K562 (cell line): ENCODE measurements around the gene NUDT22.

ENCODE experiments used
- CC2D1A ChIP-seq: fragments of 450-650 bp; IDR thresholded peaks from 2 replicates; pipeline ENCODE4 v1.6.1; 2017; ENCODE audit warnings: mild to moderate bottlenecking
- CTCF ChIP-seq, 3 experiments: IDR thresholded peaks in 2 of 3; conservative IDR thresholded peaks in 1 of 3; 2 replicates each; pipeline ENCODE4 v1.5.1; 2011 to 2012; ENCODE audit warnings: low read length in 3 of 3, mild to moderate bottlenecking in 3 of 3, control low read depth in 2 of 3, improper control_type of control experiment in 1 of 3, inconsistent platforms in 1 of 3, low read depth in 1 of 3, mixed read lengths in 1 of 3, moderate library complexity in 1 of 3; ENCODE audit not compliant: insufficient read depth in 2 of 3
- DIDO1 ChIP-seq: fragments of 450-650 bp; IDR thresholded peaks from 2 replicates; pipeline ENCODE4 v1.6.1; 2016; ENCODE audit warnings: low read depth, missing biosample characterization, missing genetic modification characterization
- ELF4 ChIP-seq: fragments of 450-650 bp; formaldehyde crosslinking; IDR thresholded peaks from 2 replicates; pipeline ENCODE4 v1.4.0; 2022; ENCODE audit warnings: missing genetic modification characterization
- MAX ChIP-seq: sonication (generic); formaldehyde crosslinking; IDR thresholded peaks from 2 replicates; pipeline ENCODE4 v1.9.0; 2022; ENCODE audit warnings: mild to moderate bottlenecking, missing genetic modification reagents
- NFRKB ChIP-seq: fragments of 450-650 bp; IDR thresholded peaks from 2 replicates; pipeline ENCODE4 v1.6.1; 2016; ENCODE audit warnings: low read depth
- POLR2A ChIP-seq: fragments of 450-650 bp; conservative IDR thresholded peaks from 2 replicates; pipeline ENCODE4 v1.6.1; 2016
- ZBTB11 ChIP-seq, 3 experiments: fragments of 200-800 bp in 1 of 3; fragments of 250-450 bp in 1 of 3; fragments of 450-650 bp in 1 of 3; sonication (Bioruptor Pico) in 1 of 3; sonication (Bioruptor generic) in 1 of 3; formaldehyde crosslinking in 1 of 3; IDR thresholded peaks; 2 replicates each; pipeline versions ENCODE4 v1.6.1 to v1.8.0; 2016 to 2022; ENCODE audit warnings: mild to moderate bottlenecking in 2 of 3, missing genetic modification characterization in 2 of 3, missing compliant biosample characterization in 1 of 3, moderate library complexity in 1 of 3
- ZBTB40 ChIP-seq, 2 experiments: fragments of 450-650 bp in 1 of 2; sonication (generic) in 1 of 2; formaldehyde crosslinking in 1 of 2; IDR thresholded peaks; 2 replicates each; pipeline versions ENCODE4 v1.7.1 to v1.9.0; 2016 to 2022; ENCODE audit warnings: inconsistent platforms in 1 of 2, mild to moderate bottlenecking in 1 of 2, missing genetic modification reagents in 1 of 2
- ZNF512 ChIP-seq: IDR thresholded peaks from 2 replicates; pipeline ENCODE4 v1.6.1; 2016; ENCODE audit warnings: missing genetic modification characterization, missing compliant biosample characterization
- ZNF518B ChIP-seq: fragments of 250-450 bp; sonication (Bioruptor Pico); IDR thresholded peaks from 2 replicates; pipeline ENCODE4 v1.5.0; 2021; ENCODE audit warnings: mild to moderate bottlenecking, moderate library complexity

GRCh38 chr11:64241241-64241490, 15.1 kb downstream of the NUDT22 start:
- TF ChIP-seq CTCF (IDR thresholded peaks at IDR 0.05 in 2 of 3, conservative IDR thresholded peaks at IDR 0.05 in 1 of 3; ENCODE audit: insufficient read depth in 2 of 3, low read depth in 1 of 3, low read length in 3 of 3) (no peak), CC2D1A (no peak), DIDO1 (tag) (no peak), POLR2A (no peak), MAX (no peak), ZBTB40 (IDR thresholded peaks at IDR 0.05) (no peak), ZBTB40 (CRISPR knock-in tag; IDR thresholded peaks at IDR 0.05) (no peak), ELF4 (CRISPR knock-in tag) (no peak), ZNF512 (tag) (no peak), ZBTB11 (CRISPR knock-in tag; IDR thresholded peaks at IDR 0.05) (no peak), ZNF518B (CRISPR knock-in tag) (no peak), NFRKB (no peak)
